GM21737 (cell line): ENCODE results near the gene PACRG.

Source experiments
- ATAC-seq: cut with Tn5 transposase; IDR thresholded peaks from one replicate; pipeline ENCODE4 v1.9.1; 2021; ENCODE audit warnings: mild to moderate bottlenecking, moderate library complexity; ENCODE audit not compliant: unreplicated experiment

PACRG gene

GRCh38 chr6:163191704-163192537, 464.1 kb downstream of the PACRG start:
- no peak for ATAC-seq

DNA sequence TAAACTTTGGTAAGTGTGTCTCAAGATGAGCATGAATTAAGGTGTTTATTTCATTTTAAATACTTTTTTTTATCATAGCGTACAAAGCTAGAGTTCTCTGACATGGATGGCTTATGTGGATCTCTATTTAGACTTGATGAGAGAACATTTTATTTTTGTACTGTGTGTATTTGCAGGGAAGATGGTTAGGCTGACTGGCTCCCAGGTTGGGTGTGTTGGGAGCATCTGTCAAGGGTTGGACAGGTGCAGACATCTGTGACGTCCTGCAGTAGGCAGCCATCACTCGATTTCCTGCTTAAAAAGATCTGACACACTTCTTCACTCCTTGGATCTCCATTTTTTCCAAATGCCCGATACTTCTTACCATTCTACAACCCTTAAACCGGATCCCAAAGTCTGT, 464.8 kb downstream of the PACRG start:
- ATAC-seq, result no peak

- no peak for ATAC-seq
Measured at GRCh38 chr6:163193326-163193725, 465.6 kb downstream of the PACRG start.

- no peak for ATAC-seq
Measured at GRCh38 chr6:163195721-163196691, 468.2 kb downstream of the PACRG start.

GRCh38 chr6:163197839-163198238, 470.1 kb downstream of the PACRG start:
- no peak for ATAC-seq

- no peak for ATAC-seq
Measured at GRCh38 chr6:163198396-163198795, 470.6 kb downstream of the PACRG start.

DNA sequence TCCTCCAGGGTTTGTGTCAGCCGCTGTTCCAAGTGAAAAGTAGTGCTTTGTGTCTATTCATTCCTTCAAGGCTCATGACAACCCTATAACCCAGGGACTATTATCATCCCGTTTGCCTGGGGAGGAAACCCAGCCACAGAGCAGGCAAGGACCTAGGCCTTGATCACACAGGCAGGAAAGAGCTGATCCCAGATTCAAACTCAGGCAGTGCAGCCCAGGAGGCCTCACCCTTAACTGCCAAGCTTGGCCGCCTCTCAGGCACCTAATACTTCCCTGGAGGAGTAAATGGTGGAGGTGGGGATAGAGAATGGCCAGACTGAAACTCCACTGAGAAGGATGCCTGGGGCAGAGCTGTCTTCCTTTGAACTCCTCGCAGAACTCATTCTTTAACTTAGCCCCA, 471.6 kb downstream of the PACRG start:
- no peak for ATAC-seq

DNA sequence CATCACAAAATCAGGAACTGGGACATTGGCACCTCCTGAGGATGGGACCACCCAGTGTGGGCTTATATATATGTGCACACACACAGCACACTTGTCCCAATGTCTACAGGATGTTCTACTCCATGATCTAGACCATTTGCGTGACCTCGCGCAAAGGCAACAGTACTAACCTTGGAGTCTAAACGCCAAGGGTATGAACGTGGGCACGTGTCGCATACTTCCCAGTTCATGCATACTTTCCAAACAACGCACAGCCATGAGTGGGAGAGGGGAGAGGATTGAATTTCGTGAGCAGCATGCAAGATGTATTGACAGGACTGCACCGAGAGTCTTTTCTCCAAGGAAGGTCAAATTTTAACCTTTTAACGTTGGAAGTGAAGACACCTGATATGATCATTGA, 472.5 kb downstream of the PACRG start:
- ATAC-seq, result no peak

DNA sequence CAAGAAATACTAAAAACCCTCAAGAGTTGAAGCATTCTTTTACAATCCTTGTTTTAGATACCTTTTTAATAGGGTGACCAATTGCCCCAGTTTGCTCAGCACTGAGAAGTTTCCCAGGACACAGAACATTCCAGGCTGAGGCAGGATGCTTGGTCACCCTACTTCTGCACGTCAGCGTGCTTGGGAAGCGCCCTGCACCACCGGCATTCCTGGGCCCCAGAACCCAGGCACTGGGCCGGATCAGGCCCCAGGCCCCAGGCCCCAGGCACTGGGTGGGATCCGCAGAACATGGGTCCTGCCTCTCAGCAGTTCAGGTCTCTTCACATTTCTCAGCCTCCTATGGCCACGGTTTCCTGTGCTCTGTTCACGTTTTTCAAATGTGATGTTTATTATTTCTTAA, 472.9 kb downstream of the PACRG start:
- ATAC-seq, result no peak

- no peak for ATAC-seq
Measured at GRCh38 chr6:163201855-163202254, 474.1 kb downstream of the PACRG start.

DNA sequence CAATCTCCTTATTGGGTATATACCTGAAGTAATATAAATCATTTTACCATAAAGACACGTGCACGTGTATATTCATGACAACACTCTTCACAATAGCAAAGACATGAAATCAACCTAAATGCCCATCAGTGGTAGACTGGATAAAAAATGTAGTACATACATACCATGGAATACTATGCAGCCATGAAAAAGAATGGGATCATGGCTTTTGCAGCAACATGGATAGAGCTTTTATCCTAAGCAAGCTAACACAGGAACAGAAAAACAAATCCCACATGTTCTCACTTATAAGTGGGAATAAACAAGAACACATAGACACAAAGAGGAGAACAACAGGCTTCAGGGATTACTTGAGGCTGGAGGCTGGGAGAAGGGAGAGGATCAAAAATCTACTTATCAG, 478.4 kb downstream of the PACRG start:
- ATAC-seq, result no peak

DNA sequence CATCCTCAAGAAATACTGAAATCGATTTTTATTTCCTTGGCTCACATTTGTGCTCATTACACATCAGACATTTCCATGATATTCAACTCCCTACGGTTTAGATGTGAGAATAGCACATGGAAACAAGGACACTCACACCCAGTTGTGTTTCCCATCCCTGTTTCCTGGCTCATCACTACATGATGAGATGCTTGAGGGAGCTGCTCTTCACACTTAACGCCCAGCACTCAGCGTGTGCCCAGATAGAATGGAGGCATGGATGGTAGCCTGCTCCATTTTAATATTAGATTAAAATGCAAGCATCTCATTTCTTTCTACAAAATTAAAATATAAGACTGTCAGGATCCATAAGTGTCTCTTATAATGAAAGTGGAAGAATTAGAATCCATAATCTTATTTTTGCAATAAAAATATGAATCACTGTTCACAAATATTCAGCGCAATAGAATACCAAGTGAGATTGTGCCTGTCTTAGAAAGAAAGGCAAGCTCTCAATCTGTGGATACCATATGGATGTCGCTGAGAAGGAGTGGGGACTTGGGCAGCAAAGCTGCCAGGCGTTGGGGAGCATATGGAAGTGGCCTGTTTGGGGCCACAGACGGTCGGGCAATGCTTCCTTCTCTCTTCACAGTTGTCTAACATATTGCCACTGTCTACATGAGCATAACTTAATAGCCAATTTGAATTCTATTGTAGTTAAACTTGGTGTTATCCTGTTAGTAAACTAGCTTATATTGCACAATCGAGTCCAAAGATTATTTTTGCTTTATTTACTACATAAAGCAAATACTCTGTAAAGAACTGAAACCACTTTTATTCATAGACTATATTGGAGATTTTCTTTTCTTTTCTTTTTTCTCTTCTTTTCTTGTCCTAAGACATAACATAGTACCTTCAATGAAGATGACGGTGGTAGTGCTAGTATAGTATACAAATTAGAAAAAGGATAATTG, 479.9 kb downstream of the PACRG start:
- ATAC-seq, result no peak

DNA sequence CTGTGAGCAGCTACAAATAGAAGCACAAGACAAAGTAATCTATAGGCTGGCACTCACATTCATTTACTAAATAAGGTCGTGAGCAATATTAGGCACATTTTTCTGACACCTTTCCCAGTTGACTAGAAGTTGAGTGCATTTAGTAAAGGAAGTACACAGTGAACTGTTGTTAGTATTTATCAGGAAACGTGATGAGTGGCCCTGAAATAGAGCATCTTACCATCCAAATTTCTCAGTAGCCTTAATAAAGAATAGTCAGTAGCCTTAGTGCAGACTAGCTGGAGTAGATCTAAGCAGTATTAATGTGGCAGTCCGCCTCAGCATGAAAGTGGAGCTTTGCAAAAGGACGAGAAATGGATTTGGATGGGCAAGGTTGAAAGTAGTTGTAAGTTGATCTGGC, 481.2 kb downstream of the PACRG start:
- ATAC-seq, result no peak

DNA sequence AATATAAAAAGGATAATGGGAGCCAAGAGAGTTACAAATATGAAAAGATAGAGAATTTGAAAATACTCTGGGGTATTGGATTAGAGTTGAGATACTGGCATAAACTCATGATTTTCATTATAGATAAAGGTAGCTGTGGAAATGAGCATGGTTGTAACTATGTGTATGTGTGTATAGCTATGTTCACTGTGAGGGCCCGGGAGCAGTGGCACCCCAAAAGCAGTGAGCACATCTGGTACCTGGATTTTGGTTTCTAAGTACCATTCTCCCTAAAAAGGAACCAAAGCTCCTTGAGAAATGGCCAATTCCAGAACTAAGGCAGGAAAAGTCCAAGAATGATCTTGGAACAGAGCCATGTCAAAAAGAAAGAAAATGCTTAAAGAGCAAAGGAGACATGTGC, 484.3 kb downstream of the PACRG start:
- ATAC-seq, result no peak

DNA sequence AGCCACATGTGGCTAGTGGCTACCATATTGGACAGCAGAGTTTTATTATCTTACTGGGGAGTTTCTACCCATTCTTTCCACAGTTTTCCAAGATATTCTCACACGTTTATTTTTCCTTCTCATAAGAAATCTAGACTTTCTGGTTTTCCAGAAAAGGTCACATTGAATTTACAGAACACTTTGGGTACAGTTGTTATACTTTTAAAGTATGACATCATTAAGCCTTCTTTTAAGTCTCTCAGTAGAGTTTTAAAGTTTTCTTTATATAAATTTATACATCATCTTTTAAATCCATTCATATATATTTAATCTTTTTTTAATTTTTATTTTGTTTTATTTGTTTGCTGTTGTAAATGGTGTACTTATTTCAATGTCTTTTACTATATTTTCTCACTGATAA, 486.5 kb downstream of the PACRG start:
- ATAC-seq, result no peak

DNA sequence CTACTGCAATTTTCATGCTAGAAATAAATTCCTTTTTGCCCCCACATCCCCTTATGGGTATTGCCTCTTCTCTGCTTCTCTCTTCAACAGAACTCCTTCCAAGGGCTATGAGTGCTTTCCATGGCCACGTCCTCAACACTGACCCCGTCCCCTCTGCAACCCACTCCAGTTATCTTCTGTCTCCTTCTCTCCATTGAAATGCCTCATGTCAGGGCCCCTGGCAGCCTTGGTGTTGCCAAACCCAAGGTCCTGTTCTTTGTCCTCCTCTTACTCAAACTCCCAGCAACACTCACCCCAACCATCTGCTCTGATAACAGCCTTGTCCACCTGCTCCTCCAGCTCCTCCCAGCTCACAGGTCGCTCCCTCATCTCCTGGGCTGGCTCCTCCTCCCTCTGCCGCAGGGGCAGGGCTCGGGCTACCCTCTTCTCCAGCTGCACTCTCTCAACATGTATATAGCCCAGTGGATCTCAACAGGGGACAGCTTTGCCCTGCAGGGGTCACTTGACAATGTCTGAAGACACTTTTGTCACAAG, 490.7 kb downstream of the PACRG start:
- ATAC-seq, result no peak

- ATAC-seq, result no peak
Measured at GRCh38 chr6:163226181-163226835, 498.5 kb downstream of the PACRG start.

GRCh38 chr6:163226836-163227485, 499.2 kb downstream of the PACRG start:
- no peak for ATAC-seq

- ATAC-seq, result no peak
Measured at GRCh38 chr6:163228041-163228440, 500.3 kb downstream of the PACRG start.
